Colonic mucosa (tissue), 4 donors: ENCODE measurements around the gene PLA2G5. TPM values are rescaled to one million over a fixed set of nuclear protein-coding genes. Genes with fewer than 3 reads are reported as not detected.

Experiments used
- DNase-seq: peaks from one replicate; pipeline ENCODE4 v3.0.0-alpha.2; 2020
- H3K27ac ChIP-seq: fragments of 200-600 bp; one replicate; pipeline ENCODE4 v1.8.0; 2021
- H3K27me3 ChIP-seq: fragments of 200-600 bp; one replicate; pipeline ENCODE4 v1.8.0; 2021
- H3K36me3 ChIP-seq: fragments of 200-600 bp; one replicate; pipeline ENCODE4 v1.8.0; 2021
- H3K4me1 ChIP-seq: fragments of 200-600 bp; one replicate; pipeline ENCODE4 v1.8.0; 2021; ENCODE audit warnings: mild to moderate bottlenecking
- H3K4me3 ChIP-seq: fragments of 200-600 bp; one replicate; pipeline ENCODE4 v1.8.0; 2021
- H3K9ac ChIP-seq, 2 donors: one replicate each; pipeline ENCODE4 v1.7.0; 2013; ENCODE audit warnings: control low read depth in 2 of 2, low read depth in 2 of 2, low read length in 2 of 2
- H3K9me3 ChIP-seq: fragments of 200-600 bp; one replicate; pipeline ENCODE4 v1.8.0; 2021
- CTCF ChIP-seq: fragments of 200-600 bp; IDR thresholded peaks from one replicate; pipeline ENCODE4 v1.8.0; 2022; ENCODE audit warnings: antibody characterized with exemption, mild to moderate bottlenecking
- intact Hi-C: fragments of 100-400 bp; cut with DNase I; formaldehyde crosslinking; loops from one replicate; pipeline ENCODE4 v1.14.1; 2022
- total RNA-seq, 2 donors: library from RNA; stranded (reverse); fragmentation: NEBNext Ultra II Directional in 1 of 2; extraction: Animal tissue kit (Norgen Biotek cat#: 25700) in 1 of 2; gene quantifications; one replicate each; pipeline ENCODE4 v1.2.1, GENCODE V29; 2021
- donor health status: healthy.
- donor health status: DM: no; HTN: no; CAD: no.
- donor health status: DM: no; HTN: no; CAD: no.

Gene PLA2G5
- total RNA-seq, 2 donors from 2014 or later: 1.8 TPM; not detected in 1

DNA sequence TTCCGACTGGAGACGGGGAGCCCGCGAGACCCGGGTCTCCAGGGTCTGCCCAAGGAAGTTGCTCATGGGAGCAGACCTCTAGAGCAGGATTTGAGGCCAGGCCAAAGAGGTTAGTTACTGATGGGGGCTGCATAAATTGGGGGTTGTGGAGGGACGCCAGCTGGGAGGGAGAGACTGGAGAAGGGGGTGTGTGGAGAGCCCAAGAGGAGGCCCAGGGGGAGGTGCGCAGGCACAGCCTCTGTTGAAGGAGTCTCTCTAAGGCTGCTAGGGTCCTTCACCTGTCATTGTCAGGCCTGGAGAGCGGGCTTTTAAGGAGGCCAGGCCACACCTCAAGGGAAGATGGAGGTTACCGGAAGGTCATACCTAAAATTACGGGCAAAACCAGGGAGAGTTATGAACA lies 363 bp downstream of the PLA2G5 start:
- no peak overlapping the region for H3K9ac ChIP-seq
- TF ChIP-seq CTCF: no peak
- no peaks in the 10 kb centered on the region for H3K4me1 ChIP-seq
- H3K27ac ChIP-seq: no peak overlapping the region
- DNase-seq: peak; percentile 9
- H3K36me3 ChIP-seq: no peaks in the 10 kb centered on the region
- intact Hi-C loops: no loop called here
- H3K4me3 ChIP-seq: no peak overlapping the region
- H3K9me3 ChIP-seq: no peaks in the 10 kb centered on the region
- H3K27me3 ChIP-seq: no peaks in the 10 kb centered on the region

GRCh38 chr1:20071416-20071815 lies 1.4 kb downstream of the PLA2G5 start:
- no peak for DNase-seq
- Histone ChIP-seq H3K9ac (no peak overlapping the region), H3K9me3 (no peaks in the 10 kb centered on the region), H3K4me1 (no peaks in the 10 kb centered on the region), H3K4me3 (no peak overlapping the region), H3K27ac (no peak overlapping the region), H3K36me3 (no peaks in the 10 kb centered on the region), H3K27me3 (no peaks in the 10 kb centered on the region)
- intact Hi-C loops: no loop called here
- no peak for TF ChIP-seq CTCF

DNA sequence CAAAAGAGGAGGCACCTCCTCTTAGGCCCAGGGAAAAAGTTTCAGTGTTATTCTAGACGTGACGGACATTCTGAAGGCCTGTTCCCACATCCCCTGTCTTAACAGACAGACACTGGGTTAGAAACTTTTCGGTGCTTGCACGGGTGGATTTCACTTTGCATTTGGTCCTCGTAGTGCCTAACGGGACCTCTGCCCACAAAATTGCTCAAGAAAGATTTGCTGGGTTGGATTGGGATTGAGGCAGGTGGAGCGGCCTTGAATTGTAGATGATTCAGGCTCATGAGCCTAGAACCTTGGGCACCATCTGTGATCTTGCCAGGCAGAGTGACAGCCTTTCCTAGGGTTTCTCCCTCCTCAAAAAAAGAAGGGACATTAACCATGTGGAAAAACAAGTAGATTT lies 2.8 kb downstream of the PLA2G5 start:
- Histone ChIP-seq H3K9me3 (no peaks in the 10 kb centered on the region), H3K27me3 (no peaks in the 10 kb centered on the region), H3K9ac (no peak overlapping the region), H3K36me3 (no peaks in the 10 kb centered on the region), H3K4me1 (no peaks in the 10 kb centered on the region), H3K27ac (no peak overlapping the region), H3K4me3 (no peak overlapping the region)
- intact Hi-C loops: no loop called here
- DNase-seq: no peak
- TF ChIP-seq CTCF: no peak

GRCh38 chr1:20073256-20073655 lies 3.3 kb downstream of the PLA2G5 start:
- Histone ChIP-seq H3K4me1 (no peaks in the 10 kb centered on the region), H3K27me3 (no peaks in the 10 kb centered on the region), H3K9me3 (no peaks in the 10 kb centered on the region), H3K27ac (no peak overlapping the region), H3K4me3 (no peak overlapping the region), H3K9ac (no peak overlapping the region), H3K36me3 (no peaks in the 10 kb centered on the region)
- no peak for DNase-seq
- no peak for TF ChIP-seq CTCF
- intact Hi-C loops: no loop called here

GRCh38 chr1:20074055-20074724 lies 4.2 kb downstream of the PLA2G5 start:
- Histone ChIP-seq H3K9ac (no peak overlapping the region), H3K4me1 (no peaks in the 10 kb centered on the region), H3K4me3 (no peak overlapping the region), H3K27ac (no peak overlapping the region), H3K36me3 (no peaks in the 10 kb centered on the region), H3K9me3 (no peaks in the 10 kb centered on the region), H3K27me3 (no peaks in the 10 kb centered on the region)
- no peak for DNase-seq
- intact Hi-C loops: no loop called here
- no peak for TF ChIP-seq CTCF
